ENCODE results near the gene KANK2.
"Not testable (repeated sequence)": the region's sequence is repeated elsewhere in the genome, so short reads cannot be mapped to it uniquely, and the experiment has no call there.

KANK2 gene

DNA sequence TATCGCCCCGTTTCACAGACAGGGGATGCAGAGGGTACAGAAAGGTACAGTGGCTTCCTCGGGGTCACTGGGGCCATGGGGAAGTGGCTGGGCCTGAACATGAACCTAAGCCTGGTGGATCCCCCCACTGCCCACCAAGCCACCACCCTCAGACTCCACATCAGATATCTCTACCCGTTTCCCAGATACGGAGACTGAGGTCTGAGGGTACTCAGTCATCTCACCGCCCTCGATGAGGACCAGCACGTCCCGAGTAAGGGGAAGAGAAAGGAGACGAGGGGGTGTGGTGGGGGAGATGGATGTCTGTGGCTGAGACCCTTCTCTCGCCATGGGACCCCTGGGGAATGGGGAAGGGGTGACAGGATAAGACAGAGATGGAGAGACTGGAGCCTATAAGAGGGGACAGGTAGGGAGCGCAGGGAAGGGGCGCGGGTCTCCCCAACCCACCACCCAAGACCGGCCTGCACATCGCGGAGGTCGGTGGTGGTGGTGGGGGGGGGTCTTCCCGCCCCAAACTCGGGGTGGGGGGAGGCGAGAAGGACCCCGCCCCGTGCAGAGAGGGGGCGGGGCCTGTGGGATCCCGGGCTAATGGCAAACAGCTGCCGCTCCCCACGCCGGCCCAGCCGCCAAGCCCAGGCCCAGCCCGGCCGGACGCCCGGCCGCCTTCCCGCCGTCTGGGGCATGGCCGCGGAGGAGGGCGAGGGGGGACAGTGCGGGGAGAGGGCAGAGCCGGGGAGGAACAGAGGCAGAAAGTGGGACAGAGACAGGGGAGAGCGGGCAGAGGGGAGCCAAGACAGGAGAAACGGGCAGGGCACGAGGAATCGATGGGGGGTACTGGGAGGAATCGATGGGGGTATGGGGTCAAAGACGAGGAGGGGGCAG is 698 bp downstream of the KANK2 start:
- no peak for DNase-seq (ENCODE audit: low read depth)

DNA sequence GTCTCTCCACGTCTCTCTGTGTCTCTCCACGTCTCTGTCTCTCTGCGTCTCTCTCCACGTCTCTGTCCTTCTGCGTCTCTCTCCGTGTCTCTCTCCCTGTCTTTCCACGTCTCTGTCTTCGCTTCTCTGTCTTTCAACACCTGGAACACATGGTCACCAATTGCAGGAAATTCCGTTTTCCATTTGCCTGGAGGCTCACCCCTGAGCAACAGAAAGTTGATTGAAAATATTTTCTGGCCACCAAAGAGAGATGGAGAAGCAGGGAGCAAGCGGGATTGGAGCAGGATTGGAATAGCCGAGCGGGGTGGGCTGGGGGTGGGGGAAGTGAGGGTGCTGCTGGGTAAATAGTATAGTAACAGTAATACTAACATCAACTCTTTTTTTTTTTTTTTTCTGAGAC is 1.7 kb downstream of the KANK2 start:
- DNase-seq (ENCODE audit: low read depth): no peak

- DNase-seq (ENCODE audit: low read depth): no peak
These were observed 2.4 kb downstream of the KANK2 start for GRCh38 chr19:11194656-11195558.

GRCh38 chr19:11194173-11194572 is 3.2 kb downstream of the KANK2 start:
- DNase-seq (ENCODE audit: low read depth): no peak

- DNase-seq (ENCODE audit: low read depth): no peak
These were observed 4.1 kb downstream of the KANK2 start for GRCh38 chr19:11192957-11193939.

DNA sequence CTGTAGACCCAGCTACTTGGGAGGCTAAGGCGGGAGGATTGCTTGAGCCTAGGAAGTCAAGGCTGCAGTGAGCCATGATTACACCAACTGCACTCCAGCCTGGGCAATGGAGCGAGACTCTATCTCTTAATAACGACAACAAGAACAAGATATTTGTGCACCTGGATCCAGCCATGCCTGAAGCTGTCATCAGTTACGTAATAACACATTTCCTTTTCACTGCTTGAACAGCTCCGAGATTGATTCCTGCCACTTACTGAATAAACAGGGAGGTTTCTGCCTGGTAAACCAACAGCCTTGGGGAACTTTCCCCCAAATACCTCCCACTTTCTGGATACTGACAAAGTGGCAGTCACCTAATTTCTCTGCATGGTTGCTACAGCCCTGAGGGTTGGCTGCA is 5.4 kb downstream of the KANK2 start:
- no peak for DNase-seq (ENCODE audit: low read depth)

GRCh38 chr19:11191273-11191755 is 6.0 kb downstream of the KANK2 start:
- no peak for DNase-seq (ENCODE audit: low read depth)

DNA sequence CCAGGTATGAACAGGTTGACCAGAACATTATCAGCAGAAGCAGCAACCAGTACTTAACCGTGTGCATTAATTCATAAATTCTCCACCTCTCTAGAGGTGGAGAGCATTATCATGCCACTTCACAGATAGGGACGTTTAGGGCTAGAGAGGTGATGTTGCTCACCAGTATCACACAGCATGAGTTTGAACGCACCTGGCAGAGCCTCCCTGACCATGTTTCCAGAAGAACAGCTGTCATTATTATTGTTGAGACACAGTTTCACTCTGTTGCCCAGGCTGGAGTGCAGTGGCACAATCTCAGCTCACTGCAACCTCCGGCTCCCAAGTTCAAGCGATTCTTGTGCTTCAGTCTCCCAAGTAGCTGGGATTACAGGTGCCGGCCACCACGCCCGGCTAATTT is 6.8 kb downstream of the KANK2 start:
- DNase-seq (ENCODE audit: low read depth): no peak

DNA sequence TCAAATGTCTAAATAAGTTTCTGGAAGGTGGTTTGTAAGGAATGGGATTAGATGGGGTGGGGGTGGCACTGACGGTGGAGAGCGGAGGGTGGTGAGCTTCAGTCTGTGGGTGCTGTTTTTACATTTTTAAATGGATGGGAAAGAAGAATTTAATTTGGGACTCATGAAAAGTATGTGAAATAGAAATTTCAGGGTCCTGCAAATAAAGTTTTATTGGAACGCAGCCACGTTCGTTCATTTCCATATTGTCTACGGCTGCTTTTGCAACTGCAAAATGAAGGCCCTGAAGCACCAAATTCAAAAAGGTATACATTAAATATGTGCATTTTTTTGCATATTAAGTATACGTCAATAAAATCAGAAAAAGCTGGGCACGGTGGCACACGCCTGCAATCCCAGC is 9.9 kb downstream of the KANK2 start:
- no peak for DNase-seq (ENCODE audit: low read depth)

- DNase-seq (ENCODE audit: low read depth): no peak
These were observed 14.4 kb downstream of the KANK2 start for GRCh38 chr19:11182994-11183393.

DNA sequence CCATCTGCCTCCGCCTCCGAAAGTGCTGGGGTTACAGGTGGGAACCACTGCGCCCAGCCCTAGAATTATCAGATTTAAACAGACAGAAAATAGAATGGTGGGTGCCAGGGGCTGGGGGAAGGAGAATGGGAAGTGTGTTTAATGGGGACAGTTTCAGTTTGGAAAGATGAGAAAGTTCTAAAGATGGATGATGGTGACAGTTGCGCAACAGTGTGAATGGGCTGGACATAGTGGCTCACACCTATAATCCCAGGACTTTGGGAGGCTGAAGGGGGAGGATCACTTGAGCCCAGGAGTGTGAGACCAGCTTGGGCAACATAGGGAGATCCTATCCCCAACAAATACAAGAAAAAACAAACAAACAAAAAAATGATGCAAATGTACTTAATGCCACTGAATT is 15.9 kb downstream of the KANK2 start:
- DNase-seq (ENCODE audit: low read depth): no peak

DNA sequence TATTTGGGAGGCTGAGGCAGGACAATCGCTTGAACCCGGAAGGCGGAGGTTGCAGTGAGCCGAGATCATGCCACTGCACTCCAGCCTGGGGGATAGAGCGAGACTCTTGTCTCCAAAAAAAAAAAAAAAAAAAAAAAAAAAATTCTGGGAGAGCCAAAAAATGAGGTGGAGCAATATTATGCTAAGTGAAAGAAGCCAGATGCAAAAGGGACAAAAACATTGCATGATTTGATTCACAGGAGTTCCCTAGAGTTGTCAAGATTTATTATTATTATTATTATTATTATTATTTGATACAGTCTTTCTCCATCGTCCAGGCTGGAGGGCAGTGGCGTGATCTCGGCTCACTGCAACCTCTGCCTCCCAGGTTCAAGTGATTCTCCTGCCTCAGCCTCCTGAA is 16.4 kb downstream of the KANK2 start:
- DNase-seq (ENCODE audit: low read depth): not testable (repeated sequence)

DNA sequence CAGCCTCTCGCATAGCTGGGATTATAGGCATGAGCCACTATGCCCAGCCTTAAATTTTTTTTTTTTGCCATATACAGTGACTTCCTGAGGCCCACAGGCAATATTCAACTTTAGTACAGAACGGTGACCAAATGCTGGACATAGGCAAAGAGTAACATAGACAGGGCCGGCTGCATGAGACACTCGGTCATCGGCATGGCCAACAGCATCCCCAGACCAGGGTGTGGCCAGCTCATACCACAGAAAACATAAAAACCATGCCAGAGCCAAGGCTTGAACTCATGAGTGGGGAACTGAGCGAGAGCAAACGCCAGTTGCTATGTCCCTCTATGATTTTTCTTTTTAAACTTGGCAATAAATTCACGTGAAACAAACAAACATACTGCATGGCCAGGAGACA is 17.0 kb downstream of the KANK2 start:
- no peak for DNase-seq (ENCODE audit: low read depth)

DNA sequence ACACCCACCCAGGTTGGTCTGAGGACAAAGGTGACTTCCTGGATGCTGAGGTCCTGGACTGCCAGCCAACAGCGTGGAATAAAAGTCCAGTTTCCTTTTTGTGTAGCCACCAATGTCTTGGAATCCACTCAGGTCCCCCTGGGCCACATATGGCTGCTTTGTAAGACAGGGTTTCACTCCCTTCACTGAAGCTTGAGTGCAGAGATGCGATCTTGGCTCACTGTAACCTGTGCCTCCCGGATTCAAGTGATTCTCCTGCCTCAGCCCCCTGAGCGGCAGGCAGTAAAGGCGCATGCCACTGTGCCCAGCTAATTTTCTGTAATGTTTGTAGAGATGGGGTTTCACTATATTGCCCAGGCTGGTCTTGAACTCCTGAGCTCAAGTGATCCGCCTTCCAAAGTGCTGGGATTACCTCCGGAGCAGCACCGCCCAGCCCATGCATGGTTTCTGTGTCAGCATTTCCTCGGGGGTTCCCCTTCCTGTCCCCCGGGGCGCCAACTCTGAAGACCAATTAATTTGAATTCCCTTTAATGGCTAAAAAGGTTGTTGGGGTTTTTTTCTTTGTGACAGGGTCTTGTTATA is 17.5 kb downstream of the KANK2 start:
- no peak for DNase-seq (ENCODE audit: low read depth)

GRCh38 chr19:11179145-11179465 is 18.2 kb downstream of the KANK2 start:
- not testable (repeated sequence) for DNase-seq (ENCODE audit: low read depth)

GRCh38 chr19:11177592-11177991 is 19.8 kb downstream of the KANK2 start:
- DNase-seq (ENCODE audit: low read depth): no peak

- DNase-seq (ENCODE audit: low read depth): no peak
These were observed 20.7 kb downstream of the KANK2 start for GRCh38 chr19:11176466-11177193.

DNA sequence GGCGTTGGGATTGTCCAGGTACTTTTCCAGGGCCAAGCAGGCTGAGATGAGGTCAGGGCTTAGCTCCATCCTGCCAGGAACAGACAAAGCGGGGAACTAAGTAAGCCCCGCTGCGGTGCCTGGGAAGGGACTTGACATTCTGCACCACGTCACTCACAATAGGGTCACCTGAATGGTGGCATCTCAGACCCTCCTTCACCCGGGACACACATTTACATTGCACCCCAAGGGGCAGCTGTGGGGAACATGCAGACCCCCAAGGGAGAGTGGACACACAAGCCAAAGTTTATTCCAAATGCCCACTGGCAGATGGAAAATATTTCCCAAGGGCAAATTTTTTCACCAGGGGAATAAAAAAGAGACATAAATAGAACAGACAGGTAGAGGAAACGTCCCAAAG is 21.4 kb downstream of the KANK2 start:
- DNase-seq (ENCODE audit: low read depth): no peak

DNA sequence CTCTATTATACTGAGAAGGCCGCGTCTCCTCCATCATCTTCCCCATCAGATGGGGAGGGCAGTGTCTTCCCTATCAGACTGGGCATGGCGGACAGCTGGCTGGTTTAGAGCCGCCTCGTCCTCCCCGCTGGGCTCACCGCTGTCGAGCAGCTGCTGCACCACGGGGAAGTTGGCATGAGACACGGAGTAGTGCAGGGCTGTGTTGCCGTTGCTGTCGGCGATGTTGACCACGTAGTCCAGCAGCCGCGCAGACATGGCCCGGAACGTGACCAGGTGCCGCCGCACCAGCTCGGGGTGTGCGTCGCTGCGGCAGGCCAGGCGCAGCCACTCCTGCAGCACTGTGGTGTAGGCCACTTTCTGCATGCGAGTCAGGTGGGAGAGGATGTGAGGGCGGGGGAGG is 23.0 kb downstream of the KANK2 start:
- no peak for DNase-seq (ENCODE audit: low read depth)

DNA sequence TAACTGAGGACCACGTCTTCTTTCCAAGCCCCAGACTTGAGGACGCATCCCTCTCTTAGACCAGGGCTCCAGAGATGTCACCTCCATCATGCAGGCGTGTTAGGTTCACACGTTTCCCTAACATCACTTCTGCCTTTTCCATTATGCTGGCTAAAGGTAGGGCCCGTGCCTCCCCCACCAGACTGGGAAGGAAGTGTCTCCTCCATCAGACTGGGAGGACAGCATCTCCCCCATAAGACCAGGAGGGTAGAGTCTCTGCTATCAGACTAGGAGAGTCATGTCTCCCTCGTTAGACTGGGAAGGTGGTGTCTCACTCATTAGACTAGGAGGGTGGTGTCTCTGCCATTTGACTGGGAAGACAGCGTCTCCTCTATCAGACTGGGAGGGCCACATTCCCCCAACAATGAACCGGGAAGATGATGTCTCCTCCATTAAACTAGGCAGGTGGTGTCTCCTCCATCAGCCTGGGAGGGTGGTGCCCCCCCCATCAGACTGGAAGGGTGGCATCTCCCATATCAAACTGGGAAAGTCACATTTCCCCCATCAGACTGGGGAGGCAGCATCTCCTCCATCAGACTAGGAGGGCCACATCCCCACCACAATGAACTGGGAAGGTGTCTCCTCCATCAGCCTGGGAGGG is 23.7 kb downstream of the KANK2 start:
- DNase-seq (ENCODE audit: low read depth): no peak
